NT2/D1 (cell line): Measurements from ENCODE around the gene TMEM163.
"Not testable (repeated sequence)": the region's sequence is repeated elsewhere in the genome, so short reads cannot be mapped to it uniquely, and the experiment has no call there.

Source experiments
- DNase-seq: peaks from one replicate; pipeline ENCODE4 v3.0.0-alpha.2; 2011; ENCODE audit warnings: low read depth, low spot score
- H3K27me3 ChIP-seq: 2 replicates; pipeline ENCODE4 v1.6.0; 2011; ENCODE audit warnings: mild to moderate bottlenecking; ENCODE audit not compliant: insufficient read length, insufficient read depth
- H3K36me3 ChIP-seq: 2 replicates; pipeline ENCODE4 v1.6.1; 2011; ENCODE audit warnings: mild to moderate bottlenecking, low read length, mixed read lengths; ENCODE audit not compliant: insufficient read depth, insufficient read length
- H3K4me1 ChIP-seq: 2 replicates; pipeline ENCODE4 v1.5.1; 2011; ENCODE audit not compliant: insufficient read depth, insufficient read length
- H3K4me3 ChIP-seq: 2 replicates; pipeline ENCODE4 v1.5.1; 2011; ENCODE audit warnings: low read depth; ENCODE audit not compliant: insufficient read length
- H3K9ac ChIP-seq: 2 replicates; pipeline ENCODE4 v1.6.0; 2011; ENCODE audit warnings: low read depth; ENCODE audit not compliant: insufficient read length
- H3K9me3 ChIP-seq: 2 replicates; pipeline ENCODE4 v1.5.1; 2011; ENCODE audit warnings: mild to moderate bottlenecking, low read length; ENCODE audit not compliant: insufficient read depth
- SUZ12 ChIP-seq: IDR thresholded peaks from 2 replicates; pipeline ENCODE4 v1.6.1; 2011; ENCODE audit not compliant: insufficient read length, insufficient read depth; ENCODE audit errors: extremely low read depth
- YY1 ChIP-seq: IDR thresholded peaks from 2 replicates; pipeline ENCODE4 v1.6.1; 2011; ENCODE audit not compliant: insufficient read length, insufficient read depth
- ZNF274 ChIP-seq: IDR thresholded peaks from 2 replicates; pipeline ENCODE4 v1.6.1; 2011; ENCODE audit warnings: mild to moderate bottlenecking, low read depth, low read length

The TMEM163 gene

DNA sequence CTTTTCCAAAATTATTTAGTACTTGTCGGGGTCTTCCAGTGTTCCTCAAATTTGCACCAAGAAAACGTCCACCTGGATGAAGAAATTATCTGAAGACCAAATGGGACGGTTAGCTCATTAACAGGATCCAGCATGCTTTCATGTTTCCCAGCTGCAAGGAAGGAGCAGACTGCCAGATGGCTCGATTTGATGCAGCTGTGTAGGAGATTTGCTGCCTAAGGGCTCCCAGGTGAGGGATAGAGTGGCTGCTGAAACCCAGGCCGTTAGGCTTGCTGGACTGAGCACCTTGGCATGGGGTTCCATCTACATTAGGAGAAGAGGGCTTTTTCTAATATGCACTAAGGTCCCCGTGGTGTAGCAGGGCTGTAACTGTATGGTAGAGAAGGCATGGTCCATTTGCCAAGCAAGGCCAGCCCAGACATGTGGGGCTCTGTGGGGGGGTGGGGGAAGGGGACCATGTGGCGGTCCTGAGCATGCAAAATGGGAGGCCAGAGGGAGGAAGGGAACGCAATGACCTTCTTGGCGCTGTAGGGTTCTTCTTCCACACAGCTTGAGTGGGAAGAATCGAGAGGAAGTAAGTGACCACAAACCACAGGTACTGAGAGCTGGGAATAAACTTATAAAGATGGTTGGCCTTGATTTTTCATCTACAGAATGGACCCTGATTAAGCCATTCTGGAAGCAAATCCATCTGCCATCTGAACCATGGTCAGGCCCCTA, 144.0 kb downstream of the TMEM163 start:
- TF ChIP-seq YY1 (no peak), SUZ12 (no peak)
- no peaks in the 10 kb centered on the region for H3K27me3 ChIP-seq
- no peak overlapping the region for H3K9ac ChIP-seq
- H3K9me3 ChIP-seq: no peaks in the 10 kb centered on the region
- DNase-seq: no peak
- H3K4me1 ChIP-seq: peaks cover 3% of the 10 kb centered on the region
- H3K36me3 ChIP-seq: no peaks in the 10 kb centered on the region
- H3K4me3 ChIP-seq: no peak overlapping the region

DNA sequence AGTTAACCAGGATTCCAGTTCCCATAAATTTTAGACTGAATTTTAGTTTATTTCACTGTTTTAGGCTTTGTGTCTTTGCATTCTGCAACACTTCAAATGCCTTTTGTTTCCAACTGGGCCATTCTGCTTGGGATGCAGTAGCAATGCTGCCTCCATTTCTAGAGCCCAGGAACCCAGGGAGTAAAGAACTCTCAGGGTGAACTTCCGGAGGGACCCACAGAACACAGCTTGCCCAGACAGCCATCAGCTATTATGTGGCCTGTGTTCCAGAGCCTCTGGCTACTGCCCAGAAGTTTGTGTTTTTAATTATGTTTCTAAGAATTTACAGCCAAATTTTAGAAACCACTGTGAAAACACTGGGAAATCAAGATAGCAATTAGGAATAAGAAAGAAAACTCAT, 145.1 kb downstream of the TMEM163 start:
- no peaks in the 10 kb centered on the region for H3K27me3 ChIP-seq
- peaks cover 3% of the 10 kb centered on the region for H3K4me1 ChIP-seq
- H3K4me3 ChIP-seq: no peak overlapping the region
- no peak for DNase-seq
- no peak for TF ChIP-seq YY1
- no peak for TF ChIP-seq SUZ12
- no peak for TF ChIP-seq ZNF274
- no peak overlapping the region for H3K9ac ChIP-seq
- no peaks in the 10 kb centered on the region for H3K36me3 ChIP-seq
- H3K9me3 ChIP-seq: no peaks in the 10 kb centered on the region

DNA sequence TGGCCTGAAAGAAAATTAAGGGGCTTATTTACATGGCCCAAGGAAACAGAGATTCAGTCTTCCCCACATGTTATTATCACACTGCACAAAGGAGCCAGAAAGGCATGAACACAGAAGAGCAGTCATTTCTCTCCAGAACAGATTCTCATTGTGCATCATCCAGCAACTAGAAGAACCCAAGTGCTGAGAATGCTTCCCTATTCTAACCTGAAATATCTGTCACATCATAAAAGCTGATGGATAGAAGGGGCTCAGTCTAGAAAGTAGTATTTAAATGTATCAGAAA, 145.8 kb downstream of the TMEM163 start:
- TF ChIP-seq ZNF274 (no peak), SUZ12 (no peak), YY1 (no peak)
- no peak overlapping the region for H3K9ac ChIP-seq

DNA sequence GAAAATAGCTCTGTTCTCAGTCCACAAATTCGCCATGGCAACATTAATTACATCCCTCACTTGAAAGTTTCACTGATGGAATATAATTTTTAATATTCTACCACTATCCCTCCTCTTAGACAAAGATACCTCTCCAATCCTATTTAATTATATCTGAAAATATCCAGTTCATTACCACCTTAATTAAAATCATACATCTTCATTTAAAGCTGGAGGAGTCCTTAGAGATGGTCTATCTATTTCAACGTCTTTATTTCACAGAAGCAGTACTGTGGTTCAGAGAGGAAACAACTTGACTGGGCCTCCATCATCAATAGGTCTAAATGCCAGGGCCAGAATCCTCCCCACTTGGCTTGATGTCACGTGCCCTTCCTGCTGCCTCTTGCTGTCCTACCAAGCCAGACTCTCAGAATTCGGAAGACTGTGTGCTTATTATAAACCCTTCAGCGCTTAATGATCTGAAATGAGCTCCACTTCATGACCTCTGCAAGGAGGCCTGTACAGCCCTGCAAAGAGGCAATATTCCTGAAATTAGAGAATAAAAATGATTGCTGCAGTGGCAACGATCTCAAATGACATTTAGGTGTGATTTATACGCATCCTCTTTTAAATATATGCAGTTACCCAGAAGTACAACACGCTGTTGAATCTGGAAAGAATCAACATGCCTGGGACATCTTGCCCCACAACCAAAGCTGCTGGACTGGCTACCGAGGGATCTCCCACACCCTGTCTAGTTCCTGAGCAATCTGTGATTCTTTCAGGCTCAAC, 146.3 kb downstream of the TMEM163 start:
- Histone ChIP-seq H3K9me3 (no peaks in the 10 kb centered on the region), H3K27me3 (no peaks in the 10 kb centered on the region), H3K9ac (no peak overlapping the region), H3K4me1 (peaks cover 3% of the 10 kb centered on the region), H3K4me3 (no peak overlapping the region), H3K36me3 (no peaks in the 10 kb centered on the region)
- TF ChIP-seq YY1: no peak
- TF ChIP-seq ZNF274: no peak
- no peak for TF ChIP-seq SUZ12
- no peak for DNase-seq

More for the DNA sequence above, 145.8 kb downstream of the TMEM163 start:
- Histone ChIP-seq H3K4me3 (no peak overlapping the region), H3K9me3 (no peaks in the 10 kb centered on the region), H3K27me3 (no peaks in the 10 kb centered on the region), H3K4me1 (peaks cover 3% of the 10 kb centered on the region), H3K36me3 (no peaks in the 10 kb centered on the region)
- no peak for DNase-seq

DNA sequence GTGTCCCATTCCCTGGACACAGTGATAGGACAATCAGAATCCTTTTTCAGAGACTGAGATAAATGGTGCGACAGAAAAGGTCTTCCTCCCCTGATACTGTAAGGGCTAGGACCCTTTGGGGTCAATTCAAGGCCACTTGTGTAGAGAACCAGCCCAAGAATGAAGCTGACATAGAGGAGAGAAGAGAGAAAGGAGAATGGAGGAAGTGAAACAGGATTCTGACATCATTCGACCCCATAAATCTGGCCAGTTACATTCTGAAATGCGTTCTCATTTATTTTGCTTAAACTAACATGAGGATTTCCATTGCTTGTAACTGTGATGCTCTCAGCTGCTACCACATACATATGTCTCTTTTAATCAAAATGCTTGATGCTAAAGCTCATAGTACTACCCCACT, 148.1 kb downstream of the TMEM163 start:
- H3K4me3 ChIP-seq: no peak overlapping the region
- no peak for DNase-seq
- no peaks in the 10 kb centered on the region for H3K4me1 ChIP-seq
- no peak for TF ChIP-seq SUZ12
- TF ChIP-seq ZNF274: no peak
- TF ChIP-seq YY1: no peak
- no peaks in the 10 kb centered on the region for H3K27me3 ChIP-seq
- no peaks in the 10 kb centered on the region for H3K36me3 ChIP-seq
- H3K9ac ChIP-seq: no peak overlapping the region
- no peaks in the 10 kb centered on the region for H3K9me3 ChIP-seq

DNA sequence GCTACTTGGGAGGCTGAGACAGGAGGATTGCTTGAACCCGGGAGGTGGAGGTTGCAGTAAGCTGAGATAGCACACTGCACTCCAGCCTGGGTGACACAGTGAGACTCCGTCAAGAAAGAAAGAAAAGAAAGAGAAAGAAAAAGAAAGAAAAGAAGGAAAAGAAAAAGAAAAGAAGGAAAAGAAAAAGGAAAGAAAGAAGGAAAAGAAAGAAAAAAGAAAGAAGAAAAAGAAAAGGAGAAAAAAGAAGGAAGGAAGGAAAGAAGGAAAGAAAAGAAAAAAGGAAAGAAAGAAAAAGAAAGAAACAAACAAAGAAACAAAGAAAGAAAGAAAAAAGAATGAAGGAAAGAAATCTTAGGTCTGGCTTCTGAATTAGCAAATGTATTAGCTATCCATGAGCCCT, 150.4 kb downstream of the TMEM163 start:
- no peak for TF ChIP-seq SUZ12
- TF ChIP-seq YY1: no peak
- TF ChIP-seq ZNF274: no peak
- no peak overlapping the region for H3K9ac ChIP-seq
- no peaks in the 10 kb centered on the region for H3K9me3 ChIP-seq
- H3K4me3 ChIP-seq: no peak overlapping the region
- no peaks in the 10 kb centered on the region for H3K36me3 ChIP-seq
- no peaks in the 10 kb centered on the region for H3K27me3 ChIP-seq
- no peaks in the 10 kb centered on the region for H3K4me1 ChIP-seq
- DNase-seq: no peak

DNA sequence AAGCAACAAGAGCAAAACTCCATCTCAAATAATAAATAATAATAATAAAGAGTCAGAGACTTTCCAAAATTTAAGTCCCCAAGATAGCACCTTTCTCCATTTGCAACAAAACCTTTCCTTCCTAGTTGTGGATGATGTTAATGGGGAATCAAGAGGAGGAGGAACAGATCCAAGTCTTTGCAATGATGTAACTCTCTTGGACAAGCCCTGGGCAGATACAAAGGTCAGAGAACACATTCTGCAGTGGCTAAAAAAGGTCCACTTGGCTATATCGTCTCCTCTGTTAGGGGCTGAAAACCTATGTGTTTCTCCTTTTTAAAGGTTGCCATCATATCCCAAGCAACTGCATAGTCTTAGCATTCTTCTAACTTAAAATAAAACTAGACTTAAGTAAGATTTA, 151.1 kb downstream of the TMEM163 start:
- H3K9me3 ChIP-seq: no peaks in the 10 kb centered on the region
- H3K36me3 ChIP-seq: no peaks in the 10 kb centered on the region
- no peaks in the 10 kb centered on the region for H3K27me3 ChIP-seq
- DNase-seq: no peak
- no peak overlapping the region for H3K9ac ChIP-seq
- no peak overlapping the region for H3K4me3 ChIP-seq
- H3K4me1 ChIP-seq: no peaks in the 10 kb centered on the region
- no peak for TF ChIP-seq ZNF274
- TF ChIP-seq SUZ12: no peak
- TF ChIP-seq YY1: no peak

DNA sequence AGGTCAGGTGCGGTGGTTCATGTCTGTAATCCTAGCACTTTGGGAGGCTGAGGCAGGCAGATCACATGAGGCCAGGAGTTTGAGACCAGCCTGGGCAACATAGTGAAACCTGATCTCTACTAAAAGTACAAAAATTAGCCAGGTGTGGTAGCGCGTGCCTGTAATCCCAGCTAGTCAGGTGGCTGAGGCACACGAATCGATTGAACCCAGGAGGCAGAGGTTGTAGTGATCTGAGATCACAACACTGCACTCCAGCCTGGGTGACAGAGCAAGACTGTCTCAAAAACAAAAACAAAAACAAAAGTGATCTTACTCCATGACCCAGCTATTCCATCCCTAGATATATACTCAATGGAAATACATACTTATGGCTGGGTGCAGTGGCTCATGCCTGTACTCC, 153.8 kb downstream of the TMEM163 start:
- H3K4me3 ChIP-seq, H3K9me3 ChIP-seq, H3K9ac ChIP-seq, H3K36me3 ChIP-seq, H3K27me3 ChIP-seq, DNase-seq, H3K4me1 ChIP-seq: not testable (repeated sequence)
